H9 (cell line): ENCODE measurements around the gene ARHGAP40. TPM values are rescaled to one million over a fixed set of nuclear protein-coding genes. Genes with fewer than 3 reads are reported as not detected.

Source experiments
- DNase-seq: peaks from one replicate; pipeline ENCODE4 v3.0.0-alpha.2; 2017
- H2AFZ ChIP-seq: one replicate; pipeline ENCODE4 v1.6.1; 2013; ENCODE audit warnings: mild to moderate bottlenecking, low read length, control low read depth, moderate library complexity
- H2AK5ac ChIP-seq: 2 replicates; pipeline ENCODE4 v1.6.1; 2013; ENCODE audit warnings: low read length, control low read depth, mixed read lengths; ENCODE audit not compliant: insufficient read length
- H2BK120ac ChIP-seq: one replicate; pipeline ENCODE4 v1.6.1; 2013; ENCODE audit warnings: low read depth, mild to moderate bottlenecking, low read length, control low read depth, inconsistent platforms; ENCODE audit not compliant: poor library complexity, severe bottlenecking
- H2BK12ac ChIP-seq: 2 replicates; pipeline ENCODE4 v1.6.1; 2013; ENCODE audit warnings: low read length, control low read depth, mixed read lengths, low read depth; ENCODE audit not compliant: insufficient read length
- H2BK15ac ChIP-seq: 2 replicates; pipeline ENCODE4 v1.6.1; 2013; ENCODE audit warnings: low read depth, low read length, control low read depth
- H2BK20ac ChIP-seq: one replicate; pipeline ENCODE4 v1.6.1; 2013; ENCODE audit warnings: low read depth, mild to moderate bottlenecking, low read length, control low read depth, inconsistent platforms; ENCODE audit not compliant: poor library complexity, severe bottlenecking
- H2BK5ac ChIP-seq: 2 replicates; pipeline ENCODE4 v1.6.1; 2013; ENCODE audit warnings: low read length, control low read depth, mixed read lengths; ENCODE audit not compliant: insufficient read length
- H3K14ac ChIP-seq: 2 replicates; pipeline ENCODE4 v1.6.1; 2013; ENCODE audit warnings: low read length, control low read depth; ENCODE audit not compliant: insufficient read depth
- H3K18ac ChIP-seq: 2 replicates; pipeline ENCODE4 v1.6.1; 2013; ENCODE audit warnings: low read depth, mild to moderate bottlenecking, mixed read lengths, low read length, control low read depth; ENCODE audit not compliant: insufficient read length
- H3K23ac ChIP-seq: 2 replicates; pipeline ENCODE4 v1.6.1; 2013; ENCODE audit warnings: low read length, control low read depth, mixed read lengths, low read depth; ENCODE audit not compliant: insufficient read length
- H3K23me2 ChIP-seq: 2 replicates; pipeline ENCODE4 v1.6.1; 2013; ENCODE audit warnings: low read depth, mild to moderate bottlenecking, mixed read lengths, low read length, control low read depth; ENCODE audit not compliant: insufficient read length, poor library complexity, severe bottlenecking
- H3K27ac ChIP-seq: 2 replicates; pipeline ENCODE4 v1.5.1; 2013; ENCODE audit warnings: low read length, control low read depth, mixed read lengths, low read depth; ENCODE audit not compliant: insufficient read length
- H3K27me3 ChIP-seq: 2 replicates; pipeline ENCODE4 v1.6.1; 2013; ENCODE audit warnings: low read length, control low read depth, inconsistent platforms; ENCODE audit not compliant: insufficient read depth
- H3K4ac ChIP-seq: 2 replicates; pipeline ENCODE4 v1.6.1; 2013; ENCODE audit warnings: low read depth, mild to moderate bottlenecking, control low read depth, inconsistent platforms, low read length, moderate library complexity
- H3K4me1 ChIP-seq: 2 replicates; pipeline ENCODE4 v1.6.1; 2013; ENCODE audit warnings: low read length, control low read depth, inconsistent platforms; ENCODE audit not compliant: insufficient read depth
- H3K4me2 ChIP-seq: 2 replicates; pipeline ENCODE4 v1.6.1; 2013; ENCODE audit warnings: low read length, control low read depth, mixed read lengths; ENCODE audit not compliant: insufficient read length, insufficient read depth
- H3K56ac ChIP-seq: 2 replicates; pipeline ENCODE4 v1.6.1; 2013; ENCODE audit warnings: low read depth, mild to moderate bottlenecking, mixed read lengths, low read length, control low read depth; ENCODE audit not compliant: insufficient read length
- H3K79me1 ChIP-seq: 2 replicates; pipeline ENCODE4 v1.6.1; 2013; ENCODE audit warnings: low read depth, mild to moderate bottlenecking, moderate library complexity, low read length, control low read depth, inconsistent platforms; ENCODE audit not compliant: insufficient read depth, poor library complexity, severe bottlenecking
- H3K79me2 ChIP-seq: 2 replicates; pipeline ENCODE4 v1.6.1; 2013; ENCODE audit warnings: low read length, control low read depth, inconsistent platforms; ENCODE audit not compliant: insufficient read depth
- H3K9ac ChIP-seq: 2 replicates; pipeline ENCODE4 v1.6.1; 2013; ENCODE audit warnings: low read length, control low read depth, mixed read lengths; ENCODE audit not compliant: insufficient read length; ENCODE audit errors: extremely low read depth
- H3K9me3 ChIP-seq: one replicate; pipeline ENCODE4 v1.6.1; 2013; ENCODE audit warnings: low read depth, low read length, inconsistent platforms; ENCODE audit not compliant: control insufficient read depth
- H3T11ph ChIP-seq: one replicate; pipeline ENCODE4 v1.6.1; 2013; ENCODE audit warnings: mild to moderate bottlenecking, low read length, control low read depth, inconsistent platforms
- H4K20me1 ChIP-seq: one replicate; pipeline ENCODE4 v1.6.1; 2013; ENCODE audit not compliant: control insufficient read depth, insufficient read length, insufficient read depth
- H4K5ac ChIP-seq: 2 replicates; pipeline ENCODE4 v1.6.1; 2013; ENCODE audit warnings: low read depth, mild to moderate bottlenecking, mixed read lengths, low read length, control low read depth; ENCODE audit not compliant: insufficient read length
- H4K8ac ChIP-seq: replicated peaks from 2 replicates; pipeline ENCODE4 v1.6.1; 2013; ENCODE audit warnings: low read length, control low read depth, mixed read lengths, low read depth; ENCODE audit not compliant: insufficient read length
- H4K91ac ChIP-seq: 2 replicates; pipeline ENCODE4 v1.6.1; 2013; ENCODE audit warnings: low read depth, mild to moderate bottlenecking, moderate library complexity, mixed read lengths, low read length, control low read depth; ENCODE audit not compliant: insufficient read length
- H3K27ac Mint-ChIP-seq, 3 experiments: 2 replicates in 2 of 3; 3 replicates in 1 of 3; pipeline ENCODE4 v1.8.0; 2020 to 2021; ENCODE audit warnings: mixed read lengths in 3 of 3, mild to moderate bottlenecking in 1 of 3, moderate library complexity in 1 of 3
- H3K27me3 Mint-ChIP-seq: 2 replicates; pipeline ENCODE4 v1.8.0; 2021; ENCODE audit warnings: low read depth, mild to moderate bottlenecking, moderate library complexity, mixed read lengths
- H3K36me3 Mint-ChIP-seq, 3 experiments: 2 replicates in 2 of 3; 3 replicates in 1 of 3; pipeline ENCODE4 v1.8.0; 2020 to 2021; ENCODE audit warnings: low read depth in 3 of 3, mixed read lengths in 3 of 3; ENCODE audit not compliant: insufficient read depth in 1 of 3
- H3K4me1 Mint-ChIP-seq, 2 experiments: 2 replicates each; pipeline ENCODE4 v1.8.0; 2020; ENCODE audit warnings: mixed read lengths in 2 of 2
- H3K4me3 Mint-ChIP-seq, 2 experiments: 2 replicates in 1 of 2; 3 replicates in 1 of 2; pipeline ENCODE4 v1.8.0; 2020 to 2021; ENCODE audit warnings: mild to moderate bottlenecking in 2 of 2, mixed read lengths in 2 of 2, moderate library complexity in 1 of 2
- H3K9me3 Mint-ChIP-seq, 2 experiments: 2 replicates in 1 of 2; 3 replicates in 1 of 2; pipeline ENCODE4 v1.8.0; 2020; ENCODE audit warnings: mild to moderate bottlenecking in 2 of 2, mixed read lengths in 2 of 2, moderate library complexity in 1 of 2
- WGBS: extraction: QIAGEN DNeasy Blood & Tissue Kit; methylation state at CpG from one replicate; pipeline ENCODE4 v1.1.7; 2013; ENCODE audit warnings: missing lambda C conversion rate, low lambda C conversion rate, mixed read lengths; ENCODE audit not compliant: insufficient read length; ENCODE audit errors: extremely low coverage; 5-methylcytosine and 5-hydroxymethylcytosine counted together
- total RNA-seq: library from RNA; stranded (reverse); gene quantifications from 2 replicates; pipeline ENCODE4 v1.2.1, GENCODE V29; 2021
- TF ChIP-seq, protein P1 (sequence below): fragments of 200-600 bp; sonication (generic); conservative IDR thresholded peaks from 3 replicates; pipeline ENCODE4 v1.8.0; 2021; ENCODE audit warnings: antibody characterized with exemption, mild to moderate bottlenecking

ARHGAP40 gene
- total RNA-seq, 1 experiment from 2014 or later: 0.17 TPM

DNA sequence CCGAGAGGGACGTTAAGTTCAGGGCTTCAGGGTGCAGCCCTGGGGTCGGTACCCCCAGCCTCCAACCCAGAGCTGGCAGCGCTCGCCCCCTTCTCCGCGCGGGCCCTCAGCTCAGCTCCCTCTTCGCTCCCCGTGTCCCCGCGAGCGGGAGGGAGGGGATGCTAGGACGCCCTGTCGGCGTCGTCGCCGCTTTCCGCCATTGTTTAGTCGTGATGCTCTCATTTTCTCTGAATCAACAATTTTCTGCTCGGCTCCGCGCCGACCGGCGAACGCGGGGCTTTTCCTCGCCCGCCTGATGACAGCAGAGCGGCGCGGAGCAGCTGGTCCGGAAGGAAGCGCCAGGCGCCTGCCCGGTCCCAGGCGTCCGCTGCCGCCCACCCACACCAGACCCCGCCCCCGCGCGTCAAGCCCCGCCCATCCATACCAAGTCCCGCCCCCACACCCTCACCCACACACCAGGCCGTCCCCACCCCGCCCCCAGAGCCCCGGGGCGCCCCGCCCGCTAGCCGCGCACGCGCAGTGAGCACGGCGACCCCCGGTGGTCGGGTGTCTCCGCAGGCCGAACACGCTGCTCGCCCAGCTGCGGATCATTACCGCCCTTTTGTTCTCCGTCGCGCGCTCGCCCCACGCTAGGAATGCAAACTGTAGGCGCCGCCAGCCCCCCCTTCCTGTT lies 72.6 kb downstream of the ARHGAP40 start:
- Histone ChIP-seq H3K9ac (peak overlapping the region; percentile 10), H4K8ac (no peak overlapping the region), H3K18ac (peak overlapping the region; percentile 25), H3K4me1 (peaks cover 4% of the 10 kb centered on the region; the same call in 1 of the 2 replicates), H2BK12ac (no peak overlapping the region), H3K14ac (peak overlapping the region; percentile 24; the same call in 1 of the 2 replicates), H4K20me1 (no peaks in the 10 kb centered on the region), H3K23ac (no peak overlapping the region), H2BK5ac (no peak overlapping the region), H2BK20ac (no peak overlapping the region), H4K91ac (no peak overlapping the region), H4K5ac (no peak overlapping the region), H3K4me2 (peak overlapping the region; percentile 90), H3K27ac (no peak overlapping the region), H3K4ac (no peak overlapping the region), H3K56ac (no peak overlapping the region), H2AK5ac (no peak overlapping the region), H3K27me3 (no peaks in the 10 kb centered on the region; the same call in 1 of the 2 replicates), H3K9me3 (no peaks in the 10 kb centered on the region), H2BK15ac (no peak overlapping the region), H3K79me2 (no peaks in the 10 kb centered on the region), H3K79me1 (no peaks in the 10 kb centered on the region), H2AFZ (no peak overlapping the region), H3T11ph (no peak overlapping the region), H3K23me2 (peaks cover 10% of the 10 kb centered on the region), H2BK120ac (no peak overlapping the region)
- WGBS: no CpG with 5 or more reads among the region's 75 CpGs
- Mint-ChIP-seq H3K27me3 (peaks cover 80% of the 10 kb centered on the region), H3K9me3 (peaks cover 0 to 6% of the 10 kb centered on the region in 2 experiments; a peak in 2 of 5 replicates), H3K36me3 (no peaks in the 10 kb centered on the region; a peak in 1 of 7 replicates), H3K27ac (no peak overlapping the region; a peak in 1 of 7 replicates), H3K4me3 (peak overlapping the region; percentile 79 to 84), H3K4me1 (peaks cover 17 to 30% of the 10 kb centered on the region in 2 experiments)
- DNase-seq: peak; percentile 92
- TF ChIP-seq, protein P1, sequence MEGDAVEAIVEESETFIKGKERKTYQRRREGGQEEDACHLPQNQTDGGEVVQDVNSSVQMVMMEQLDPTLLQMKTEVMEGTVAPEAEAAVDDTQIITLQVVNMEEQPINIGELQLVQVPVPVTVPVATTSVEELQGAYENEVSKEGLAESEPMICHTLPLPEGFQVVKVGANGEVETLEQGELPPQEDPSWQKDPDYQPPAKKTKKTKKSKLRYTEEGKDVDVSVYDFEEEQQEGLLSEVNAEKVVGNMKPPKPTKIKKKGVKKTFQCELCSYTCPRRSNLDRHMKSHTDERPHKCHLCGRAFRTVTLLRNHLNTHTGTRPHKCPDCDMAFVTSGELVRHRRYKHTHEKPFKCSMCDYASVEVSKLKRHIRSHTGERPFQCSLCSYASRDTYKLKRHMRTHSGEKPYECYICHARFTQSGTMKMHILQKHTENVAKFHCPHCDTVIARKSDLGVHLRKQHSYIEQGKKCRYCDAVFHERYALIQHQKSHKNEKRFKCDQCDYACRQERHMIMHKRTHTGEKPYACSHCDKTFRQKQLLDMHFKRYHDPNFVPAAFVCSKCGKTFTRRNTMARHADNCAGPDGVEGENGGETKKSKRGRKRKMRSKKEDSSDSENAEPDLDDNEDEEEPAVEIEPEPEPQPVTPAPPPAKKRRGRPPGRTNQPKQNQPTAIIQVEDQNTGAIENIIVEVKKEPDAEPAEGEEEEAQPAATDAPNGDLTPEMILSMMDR: no peak
